Activated naive CD8-positive, alpha-beta T cell treated with anti-CD3 and anti-CD28 coated beads, Interleukin-2, amount 50 U/mL, for 24 hours (primary cell): Measurements from ENCODE around the gene MERTK.
A peak's percentile ranks its signal among the peaks of the same experiment; 100 is the strongest.
"Not testable (repeated sequence)": the region's sequence is repeated elsewhere in the genome, so short reads cannot be mapped to it uniquely, and the experiment has no call there.

Experiments used
- ATAC-seq: fragments of 150-1000 bp; cut with Tn5 transposase; one replicate; pipeline ENCODE4 v1.10.0; 2021
- DNase-seq: peaks from one replicate; pipeline ENCODE4 v3.0.0; 2021
- H3K27ac Mint-ChIP-seq: one replicate; pipeline ENCODE4 v1.8.0; 2021; ENCODE audit warnings: mild to moderate bottlenecking, mixed read lengths
- H3K27me3 Mint-ChIP-seq: one replicate; pipeline ENCODE4 v1.8.0; 2021; ENCODE audit warnings: mixed read lengths
- H3K36me3 Mint-ChIP-seq: one replicate; pipeline ENCODE4 v1.8.0; 2021; ENCODE audit warnings: low read depth, mixed read lengths
- H3K4me1 Mint-ChIP-seq: one replicate; pipeline ENCODE4 v1.8.0; 2021; ENCODE audit warnings: mixed read lengths
- H3K4me3 Mint-ChIP-seq: one replicate; pipeline ENCODE4 v1.8.0; 2021; ENCODE audit warnings: mild to moderate bottlenecking, moderate library complexity, mixed read lengths
- H3K9me3 Mint-ChIP-seq: one replicate; pipeline ENCODE4 v1.8.0; 2021; ENCODE audit warnings: mixed read lengths

Gene MERTK

DNA sequence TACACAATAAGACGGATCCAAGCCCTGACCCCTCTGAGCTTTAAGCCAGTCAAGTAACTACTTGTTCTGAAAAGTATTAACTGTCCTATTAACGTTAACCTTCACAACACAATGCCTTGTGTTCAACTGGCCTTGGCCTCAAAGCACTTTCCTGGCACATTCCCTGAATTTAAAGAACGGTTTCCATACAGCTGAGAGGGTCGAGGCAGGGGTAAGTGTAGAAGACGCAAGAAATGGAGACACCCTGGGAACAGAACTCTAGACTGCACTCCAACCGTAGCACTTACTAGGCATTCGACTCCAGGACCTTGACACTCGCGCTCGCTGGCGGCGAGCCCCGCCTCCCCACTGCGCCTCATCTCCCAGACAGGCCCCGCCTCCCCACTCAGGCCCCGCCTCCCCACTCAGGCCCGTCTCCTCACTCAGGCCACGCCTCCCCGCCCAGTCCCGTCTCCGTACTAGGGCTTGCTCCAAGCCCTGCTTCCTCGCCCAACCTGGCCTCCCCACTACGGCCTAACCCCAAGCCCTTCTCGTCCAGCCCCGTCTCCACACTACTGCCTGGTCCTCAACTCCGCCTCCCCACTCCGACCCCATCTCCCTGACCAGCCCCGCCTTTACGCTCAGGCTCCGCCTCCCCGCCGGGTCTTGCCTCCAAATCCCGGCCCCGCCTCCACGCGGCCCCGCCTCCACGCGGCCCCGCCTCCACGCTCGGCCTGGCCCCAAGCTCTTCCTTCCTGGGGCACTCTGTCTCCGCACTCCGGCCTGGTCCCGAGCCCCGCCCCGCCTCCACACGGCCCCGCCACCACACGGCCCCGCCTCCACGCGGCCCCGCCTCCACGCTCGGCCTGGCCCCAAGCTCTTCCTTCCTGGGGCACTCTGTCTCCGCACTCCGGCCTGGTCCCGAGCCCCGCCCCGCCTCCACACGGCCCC lies 155.8 kb downstream of the MERTK start:
- DNase-seq (peak; percentile 96), ATAC-seq (peak; percentile 62)
- H3K4me3 Mint-ChIP-seq: peak overlapping the region; percentile 90
- H3K27me3 Mint-ChIP-seq: no peaks in the 10 kb centered on the region
- no peaks in the 10 kb centered on the region for H3K9me3 Mint-ChIP-seq
- peaks cover 36% of the 10 kb centered on the region for H3K4me1 Mint-ChIP-seq
- no peaks in the 10 kb centered on the region for H3K36me3 Mint-ChIP-seq
- peak overlapping the region; percentile 93 for H3K27ac Mint-ChIP-seq

DNA sequence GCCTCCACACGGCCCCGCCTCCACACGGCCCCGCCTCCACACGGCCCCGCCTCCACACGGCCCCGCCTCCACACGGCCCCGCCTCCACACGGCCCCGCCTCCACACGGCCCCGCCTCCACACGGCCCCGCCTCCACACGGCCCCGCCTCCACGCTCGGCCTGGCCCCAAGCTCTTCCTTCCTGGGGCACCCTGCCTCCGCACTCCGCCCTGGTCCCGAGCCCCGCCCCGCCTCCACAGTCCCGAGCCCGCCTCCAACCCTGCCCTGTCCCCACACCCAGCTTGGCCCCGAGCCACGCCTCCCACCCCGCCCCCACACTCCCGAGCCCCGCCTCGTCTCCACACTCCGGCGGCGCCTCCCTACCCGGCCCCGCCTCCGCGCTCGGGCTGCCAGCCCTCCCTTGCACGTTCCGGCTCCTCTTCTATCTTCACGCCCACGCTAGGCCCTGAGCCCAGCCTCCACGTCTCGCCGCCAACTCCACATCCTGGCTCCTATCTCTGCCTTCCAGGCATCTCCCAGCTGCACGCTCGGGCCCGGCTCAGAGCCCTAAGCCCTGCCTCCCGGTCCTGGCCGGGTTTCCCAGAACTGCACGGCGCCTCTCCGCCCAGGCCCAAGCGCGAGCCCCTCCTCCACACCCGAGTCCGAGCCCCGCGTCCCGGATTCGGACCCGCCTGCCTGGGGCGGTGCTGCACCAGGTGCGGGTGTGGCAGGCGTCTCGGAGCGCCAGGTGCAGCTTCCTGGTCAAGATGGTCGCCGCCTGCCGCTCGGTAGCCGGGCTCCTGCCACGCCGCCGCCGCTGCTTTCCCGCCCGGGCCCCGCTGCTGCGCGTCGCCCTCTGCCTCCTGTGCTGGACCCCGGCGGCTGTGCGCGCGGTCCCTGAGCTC lies 156.7 kb downstream of the MERTK start, which contains the start of gene TMEM87B:
Gene TMEM87B (plus strand): TSS at position 423 of the 883 bp plus-strand sequence. CDS start 323 bp downstream, at position 746.
- Mint-ChIP-seq H3K27me3 (no peaks in the 10 kb centered on the region), H3K4me1 (peaks cover 39% of the 10 kb centered on the region), H3K36me3 (no peaks in the 10 kb centered on the region), H3K4me3 (peak within 1 kb of the TSS; percentile 90), H3K27ac (peak within 1 kb of the TSS; percentile 93), H3K9me3 (no peaks in the 10 kb centered on the region)
- DNase-seq (peak; percentile 97), ATAC-seq (peak; percentile 81)

DNA sequence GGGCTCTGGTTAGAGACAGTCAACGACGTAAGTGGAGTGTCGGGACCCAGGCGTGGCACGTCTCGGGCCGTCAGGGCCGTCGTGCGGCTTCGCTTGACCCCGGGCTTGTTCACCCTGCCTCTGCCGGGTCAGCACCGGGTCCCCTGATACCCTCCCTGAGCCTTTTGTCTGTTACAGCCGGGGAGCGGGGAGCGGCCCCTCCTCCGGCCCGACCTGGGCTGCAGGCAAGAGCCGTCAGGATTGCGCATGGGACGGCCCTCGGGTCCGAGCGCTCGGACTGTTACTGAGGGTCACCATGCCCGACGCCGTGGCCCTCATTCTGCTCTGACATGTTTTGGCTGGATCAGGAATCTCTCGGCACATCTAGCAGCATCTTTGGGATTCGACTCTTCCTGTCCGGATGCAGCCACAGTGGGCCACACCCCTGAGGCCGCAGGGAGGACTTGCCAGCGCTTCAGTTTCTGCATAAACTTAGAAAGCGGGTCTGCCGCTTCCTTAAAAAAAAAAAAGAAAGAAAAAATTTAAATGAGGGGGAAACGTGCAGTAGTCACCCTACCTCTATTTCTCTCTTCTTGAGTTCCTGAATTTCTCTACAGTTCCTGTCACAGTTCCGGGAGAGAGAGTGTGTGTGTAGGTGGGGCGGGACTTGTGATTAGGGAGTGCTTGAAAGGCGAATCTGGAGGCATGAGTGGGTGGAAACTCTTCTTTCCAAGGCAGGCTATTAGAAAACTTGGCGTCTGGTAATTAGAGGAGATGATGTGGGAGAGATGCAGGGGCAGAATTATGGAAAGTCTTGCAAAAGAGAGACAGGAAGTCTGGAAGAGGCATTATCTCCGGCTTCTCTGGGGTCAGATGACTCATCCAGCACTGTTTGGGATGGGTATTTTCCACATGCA lies 157.6 kb downstream of the MERTK start:
- Mint-ChIP-seq H3K4me1 (peaks cover 39% of the 10 kb centered on the region), H3K4me3 (peak overlapping the region; percentile 90), H3K36me3 (peaks cover 1% of the 10 kb centered on the region), H3K9me3 (no peaks in the 10 kb centered on the region), H3K27me3 (no peaks in the 10 kb centered on the region), H3K27ac (peak overlapping the region; percentile 74)
- DNase-seq (peak; percentile 39), ATAC-seq (no peak)

DNA sequence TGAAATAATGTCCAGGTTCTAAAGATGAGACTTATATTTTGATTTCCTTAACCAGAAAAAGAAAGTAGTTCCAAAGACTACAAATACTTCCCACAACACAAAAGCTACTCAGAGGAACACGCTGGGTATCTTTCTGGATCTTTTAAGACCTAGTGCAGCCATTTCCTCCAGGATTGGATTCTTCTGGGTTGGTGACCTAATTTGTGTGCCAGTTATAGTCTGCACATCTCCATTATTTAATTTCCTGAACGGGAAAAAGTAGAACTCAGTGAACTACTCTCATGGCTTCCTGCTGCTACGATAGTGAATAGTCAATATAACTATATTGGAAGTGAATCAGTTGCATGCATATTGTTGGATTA lies 158.2 kb downstream of the MERTK start:
- peak overlapping the region; percentile 90 for H3K4me3 Mint-ChIP-seq
- H3K27ac Mint-ChIP-seq: peak overlapping the region; percentile 74
- H3K4me1 Mint-ChIP-seq: peaks cover 45% of the 10 kb centered on the region
- peaks cover 8% of the 10 kb centered on the region for H3K36me3 Mint-ChIP-seq
- ATAC-seq (no peak), DNase-seq (no peak)
- H3K9me3 Mint-ChIP-seq: no peaks in the 10 kb centered on the region
- no peaks in the 10 kb centered on the region for H3K27me3 Mint-ChIP-seq

DNA sequence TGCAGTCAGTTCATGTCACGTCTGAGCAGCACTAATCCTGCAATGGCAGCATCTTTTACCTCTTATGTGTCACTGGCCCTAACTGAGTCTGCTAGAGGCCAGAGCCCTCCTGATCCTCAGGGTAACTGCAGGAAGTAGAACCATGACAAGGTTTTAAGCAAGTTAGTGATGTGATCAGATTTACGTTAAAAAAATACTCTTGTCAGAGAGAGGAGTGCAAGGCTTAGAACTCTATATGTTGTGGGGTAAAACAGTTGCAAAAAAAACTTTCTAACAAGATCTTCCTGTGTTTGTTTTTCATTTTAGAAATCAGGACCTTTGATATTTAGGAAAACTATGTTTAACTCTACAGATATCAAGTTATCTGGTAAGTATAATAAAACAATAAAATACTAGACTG lies 161.3 kb downstream of the MERTK start:
- Mint-ChIP-seq H3K4me1 (peaks cover 58% of the 10 kb centered on the region), H3K27me3 (no peaks in the 10 kb centered on the region), H3K9me3 (peaks cover 19% of the 10 kb centered on the region), H3K27ac (no peak overlapping the region), H3K36me3 (peaks cover 38% of the 10 kb centered on the region), H3K4me3 (no peak overlapping the region)
- ATAC-seq: no peak
- no peak for DNase-seq

DNA sequence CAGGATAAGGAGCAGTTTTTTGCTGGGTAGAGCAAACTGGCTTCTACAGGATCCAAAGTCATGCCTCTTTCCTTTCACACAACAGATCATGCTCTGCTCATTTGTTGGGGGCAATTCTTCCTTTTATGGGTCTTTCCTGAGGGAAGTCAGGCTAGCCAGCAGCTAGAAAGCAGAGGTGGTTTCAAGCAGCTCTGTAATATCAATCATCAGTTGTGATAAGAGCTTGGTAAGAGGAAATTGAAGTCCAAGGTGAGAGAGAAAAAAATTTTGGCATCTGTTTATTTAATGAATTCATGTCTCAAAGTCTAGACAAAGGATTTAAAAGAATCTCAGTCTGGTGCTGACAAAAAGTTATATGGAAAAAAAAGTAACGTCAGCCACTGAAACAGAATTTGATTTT lies 162.9 kb downstream of the MERTK start:
- Mint-ChIP-seq H3K27ac (peak overlapping the region; percentile 68), H3K4me1 (peaks cover 65% of the 10 kb centered on the region), H3K27me3 (no peaks in the 10 kb centered on the region), H3K36me3 (peaks cover 50% of the 10 kb centered on the region), H3K4me3 (no peak overlapping the region), H3K9me3 (peaks cover 24% of the 10 kb centered on the region)
- ATAC-seq: no peak
- no peak for DNase-seq

DNA sequence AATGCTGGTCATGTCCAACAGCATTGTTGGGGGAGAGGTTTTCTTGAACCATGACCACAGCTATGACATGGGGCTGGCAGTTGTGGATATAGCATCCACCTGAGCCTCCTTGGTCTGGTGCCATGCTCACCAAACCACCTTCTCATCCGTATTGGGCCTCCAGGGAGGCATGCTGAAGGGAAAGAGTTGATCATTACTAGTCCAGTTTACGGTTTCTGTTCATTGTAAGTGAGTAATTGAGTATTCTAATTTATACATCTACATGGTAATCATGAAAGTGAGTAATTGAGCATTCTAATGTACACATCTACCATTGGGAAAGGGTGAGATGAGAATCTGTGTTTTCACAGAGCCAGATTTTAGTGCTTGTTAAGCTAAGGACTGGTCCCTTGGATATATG lies 163.4 kb downstream of the MERTK start:
- no peak overlapping the region for H3K4me3 Mint-ChIP-seq
- peaks cover 62% of the 10 kb centered on the region for H3K4me1 Mint-ChIP-seq
- ATAC-seq (peak; percentile 40), DNase-seq (no peak)
- peaks cover 52% of the 10 kb centered on the region for H3K36me3 Mint-ChIP-seq
- H3K27me3 Mint-ChIP-seq: no peaks in the 10 kb centered on the region
- peak overlapping the region; percentile 80 for H3K27ac Mint-ChIP-seq
- H3K9me3 Mint-ChIP-seq: peaks cover 24% of the 10 kb centered on the region

DNA sequence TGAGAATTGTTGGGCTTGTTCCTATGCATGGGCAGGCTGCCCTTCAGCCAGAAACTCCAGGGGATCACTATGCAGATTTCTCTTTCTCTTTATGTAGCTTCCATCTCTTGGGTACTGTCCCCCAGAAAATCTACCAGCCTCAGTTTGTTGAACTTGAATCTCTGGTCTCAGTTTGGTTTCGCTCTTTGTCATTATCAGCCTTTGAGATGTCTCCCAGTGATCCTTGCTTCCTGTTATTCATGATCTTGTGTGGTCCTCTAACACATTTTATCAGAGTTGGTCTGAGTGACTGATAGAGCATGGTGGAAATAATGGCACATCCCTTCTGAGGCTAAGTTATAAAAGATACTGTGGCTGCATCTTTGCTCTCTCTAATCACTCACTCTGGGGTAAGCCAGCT lies 164.5 kb downstream of the MERTK start:
- H3K27me3 Mint-ChIP-seq: no peaks in the 10 kb centered on the region
- ATAC-seq: peak; percentile 90
- peak overlapping the region; percentile 48 for H3K4me3 Mint-ChIP-seq
- H3K4me1 Mint-ChIP-seq: peaks cover 56% of the 10 kb centered on the region
- peak overlapping the region; percentile 80 for H3K27ac Mint-ChIP-seq
- H3K36me3 Mint-ChIP-seq: peaks cover 63% of the 10 kb centered on the region
- DNase-seq: no peak
- H3K9me3 Mint-ChIP-seq: peaks cover 24% of the 10 kb centered on the region

DNA sequence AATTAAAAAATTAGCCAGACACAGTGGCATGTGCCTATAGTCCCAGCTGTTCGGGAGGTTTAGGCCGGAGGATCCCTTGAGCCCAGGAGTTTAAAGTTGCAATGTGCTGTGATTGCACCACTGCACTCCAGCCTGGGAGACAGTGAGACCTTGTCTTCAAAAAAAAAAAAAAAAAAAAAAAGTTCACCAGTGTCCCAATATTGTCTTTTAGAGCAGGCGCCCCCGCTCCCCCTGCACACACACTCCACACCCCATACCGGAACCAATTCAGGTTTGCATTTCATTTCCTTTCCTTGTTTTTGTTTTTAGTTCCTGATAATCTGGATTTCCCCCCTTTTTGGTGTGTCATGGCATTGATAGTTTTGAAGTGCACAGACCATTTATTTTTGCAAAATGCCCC lies 167.1 kb downstream of the MERTK start:
- peaks cover 86% of the 10 kb centered on the region for H3K36me3 Mint-ChIP-seq
- peaks cover 56% of the 10 kb centered on the region for H3K4me1 Mint-ChIP-seq
- DNase-seq (no peak), ATAC-seq (no peak)
- peaks cover 32% of the 10 kb centered on the region for H3K9me3 Mint-ChIP-seq
- H3K27me3 Mint-ChIP-seq: no peaks in the 10 kb centered on the region
- peak overlapping the region; percentile 28 for H3K4me3 Mint-ChIP-seq
- H3K27ac Mint-ChIP-seq: peak overlapping the region; percentile 78

DNA sequence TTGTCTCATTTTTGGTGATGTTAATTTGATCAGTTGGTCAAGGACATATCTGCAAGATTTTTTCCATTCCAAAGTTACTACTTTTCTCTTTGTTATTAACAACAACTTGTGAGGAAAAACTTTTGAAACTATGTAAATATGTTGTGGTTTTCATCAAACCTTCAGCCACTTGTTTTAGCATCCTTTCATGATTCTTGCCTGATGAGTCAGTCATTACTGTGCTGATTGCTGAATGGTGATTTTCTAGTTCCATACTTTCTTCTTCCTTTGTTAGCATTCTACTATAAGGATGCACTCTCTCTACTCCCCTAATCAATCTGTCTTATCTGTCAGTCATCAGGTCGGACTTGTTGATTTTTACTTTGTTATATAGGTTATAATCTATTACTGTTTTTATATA lies 167.6 kb downstream of the MERTK start:
- peaks cover 87% of the 10 kb centered on the region for H3K36me3 Mint-ChIP-seq
- peaks cover 32% of the 10 kb centered on the region for H3K9me3 Mint-ChIP-seq
- H3K27me3 Mint-ChIP-seq: no peaks in the 10 kb centered on the region
- H3K27ac Mint-ChIP-seq: peak overlapping the region; percentile 78
- no peak for DNase-seq
- H3K4me3 Mint-ChIP-seq: peak overlapping the region; percentile 28
- peak; percentile 24 for ATAC-seq
- peaks cover 57% of the 10 kb centered on the region for H3K4me1 Mint-ChIP-seq

DNA sequence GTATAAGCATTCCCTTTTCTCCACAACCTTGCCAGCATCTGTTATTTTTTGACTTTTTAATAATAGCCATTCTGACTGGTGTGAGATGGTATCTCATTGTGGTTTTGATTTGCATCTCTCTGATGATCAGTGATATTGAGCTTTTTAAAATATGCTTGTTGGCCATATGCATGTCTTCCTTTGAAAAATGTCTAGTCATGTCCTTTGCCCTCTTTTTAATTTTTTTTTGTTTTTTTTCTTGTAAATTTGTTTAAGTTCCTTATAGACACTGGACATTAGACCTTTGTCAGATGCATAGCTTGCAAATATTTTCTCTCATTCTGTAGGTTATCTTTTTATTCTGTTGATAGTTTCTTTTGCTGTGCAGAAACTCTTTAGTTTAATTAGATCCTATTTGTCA lies 171.4 kb downstream of the MERTK start:
- not testable (repeated sequence) for DNase-seq, ATAC-seq, H3K4me3 Mint-ChIP-seq, H3K27ac Mint-ChIP-seq, H3K27me3 Mint-ChIP-seq
- Mint-ChIP-seq H3K4me1 (peaks cover 59% of the 10 kb centered on the region), H3K36me3 (peaks cover 84% of the 10 kb centered on the region), H3K9me3 (peaks cover 25% of the 10 kb centered on the region)

DNA sequence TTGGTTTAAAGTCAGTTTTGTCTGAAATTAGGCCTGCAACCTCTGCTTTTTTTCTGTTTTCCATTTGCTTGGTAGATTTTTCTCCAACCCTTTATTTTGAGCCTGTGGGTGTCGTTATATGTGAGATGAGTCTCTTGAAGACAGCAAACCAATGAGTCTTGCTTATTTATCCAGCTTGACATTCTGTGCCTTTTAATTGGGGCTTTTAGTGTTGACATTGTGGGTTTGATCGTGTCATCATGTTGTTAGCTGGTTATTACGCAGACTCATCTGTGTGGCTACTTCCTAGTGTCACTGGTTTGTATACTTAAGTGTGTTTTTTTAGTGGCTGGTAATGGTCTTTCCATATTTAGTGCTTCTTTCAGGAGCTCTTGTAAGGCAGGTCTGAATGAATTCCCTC lies 175.5 kb downstream of the MERTK start:
- peaks cover 57% of the 10 kb centered on the region for H3K4me1 Mint-ChIP-seq
- ATAC-seq: peak; percentile 70
- no peak overlapping the region for H3K4me3 Mint-ChIP-seq
- peak overlapping the region; percentile 78 for H3K27ac Mint-ChIP-seq
- H3K27me3 Mint-ChIP-seq: no peaks in the 10 kb centered on the region
- DNase-seq: no peak
- peaks cover 68% of the 10 kb centered on the region for H3K36me3 Mint-ChIP-seq
- peaks cover 19% of the 10 kb centered on the region for H3K9me3 Mint-ChIP-seq

DNA sequence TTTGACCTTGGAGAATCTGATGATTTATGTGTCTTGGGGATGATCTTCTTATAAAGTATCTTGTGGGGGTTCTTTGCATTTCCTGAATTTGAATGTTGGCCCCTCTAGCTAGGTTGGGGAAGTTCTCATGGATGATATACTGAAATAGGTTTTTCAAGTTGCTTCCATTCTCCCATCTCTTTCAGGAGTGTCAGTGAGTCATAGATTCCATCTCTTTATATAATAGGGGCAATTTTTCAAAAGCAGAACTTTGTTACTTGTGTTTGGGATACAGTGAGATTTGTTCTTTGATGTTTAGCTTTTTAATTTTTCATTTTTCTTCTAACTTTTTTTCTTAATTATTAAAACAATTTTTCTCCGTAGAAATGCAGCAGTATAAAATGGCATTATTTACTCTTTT lies 176.1 kb downstream of the MERTK start:
- peaks cover 14% of the 10 kb centered on the region for H3K9me3 Mint-ChIP-seq
- peak overlapping the region; percentile 7 for H3K4me3 Mint-ChIP-seq
- H3K27me3 Mint-ChIP-seq: no peaks in the 10 kb centered on the region
- H3K36me3 Mint-ChIP-seq: peaks cover 68% of the 10 kb centered on the region
- ATAC-seq (no peak), DNase-seq (no peak)
- peak overlapping the region; percentile 78 for H3K27ac Mint-ChIP-seq
- H3K4me1 Mint-ChIP-seq: peaks cover 53% of the 10 kb centered on the region
